HepG2 (cell line): ENCODE results near the gene NUDT2. TPM values are rescaled to one million over a fixed set of nuclear protein-coding genes. Genes with fewer than 3 reads are reported as not detected.
A peak's percentile ranks its signal among the peaks of the same experiment; 100 is the strongest.

Experiments
- ARHGAP35 ChIP-seq: sonication (generic); formaldehyde crosslinking; IDR thresholded peaks from 2 replicates; pipeline ENCODE4 v1.9.0; 2022; ENCODE audit warnings: mild to moderate bottlenecking, inconsistent platforms, moderate library complexity, missing genetic modification reagents, borderline replicate concordance
- ASH2L ChIP-seq: fragments of 300-600, 200-600 bp; sonication (generic); IDR thresholded peaks from 2 replicates; pipeline ENCODE4 v1.7.0; 2017; ENCODE audit warnings: low read depth, mild to moderate bottlenecking, moderate library complexity, mixed read lengths, low read length; ENCODE audit not compliant: insufficient read length
- CREM ChIP-seq, 2 experiments: sonication (generic) in 1 of 2; formaldehyde crosslinking in 1 of 2; IDR thresholded peaks; 2 replicates each; pipeline versions ENCODE4 v1.4.0 to v1.6.1; 2016 to 2020; ENCODE audit warnings: antibody characterized with exemption in 1 of 2, mild to moderate bottlenecking in 1 of 2, missing genetic modification reagents in 1 of 2
- GFI1 ChIP-seq: sonication (generic); formaldehyde crosslinking; IDR thresholded peaks from 2 replicates; pipeline ENCODE4 v1.5.0; 2020; ENCODE audit warnings: missing genetic modification reagents, mild to moderate bottlenecking, borderline replicate concordance
- HNF1A ChIP-seq, 2 experiments: sonication (generic) in 1 of 2; formaldehyde crosslinking in 1 of 2; IDR thresholded peaks; 2 replicates each; pipeline versions ENCODE4 v1.4.0 to v1.6.1; 2016 to 2020; ENCODE audit warnings: borderline replicate concordance in 1 of 2, low read depth in 1 of 2, mild to moderate bottlenecking in 1 of 2, missing genetic modification reagents in 1 of 2
- IRF9 ChIP-seq: sonication (generic); formaldehyde crosslinking; IDR thresholded peaks from 2 replicates; pipeline ENCODE4 v1.8.0; 2022; ENCODE audit warnings: missing genetic modification reagents, mild to moderate bottlenecking, borderline replicate concordance
- POLR2G ChIP-seq: fragments of 200-400 bp; formaldehyde crosslinking; IDR thresholded peaks from 2 replicates; pipeline ENCODE4 v1.6.1; 2018; ENCODE audit warnings: mild to moderate bottlenecking, low read depth, low read length, moderate library complexity
- SP5 ChIP-seq: IDR thresholded peaks from 2 replicates; pipeline ENCODE4 v1.6.1; 2016; ENCODE audit warnings: low read depth, borderline replicate concordance
- TCF12 ChIP-seq, 2 experiments: fragments of 450-650 bp in 1 of 2; sonication (generic) in 1 of 2; formaldehyde crosslinking in 1 of 2; IDR thresholded peaks; 2 replicates each; pipeline versions ENCODE4 v1.6.1 to v1.8.0; 2017 to 2022; ENCODE audit warnings: antibody characterized with exemption in 1 of 2, mild to moderate bottlenecking in 1 of 2, missing genetic modification reagents in 1 of 2, moderate library complexity in 1 of 2
- TOPORS ChIP-seq: sonication (generic); formaldehyde crosslinking; IDR thresholded peaks from 2 replicates; pipeline ENCODE4 v1.8.0; 2023; ENCODE audit warnings: mild to moderate bottlenecking, missing genetic modification reagents
- TSC22D2 ChIP-seq: sonication (generic); formaldehyde crosslinking; IDR thresholded peaks from 2 replicates; pipeline ENCODE4 v1.5.1; 2020; ENCODE audit warnings: missing genetic modification reagents, mild to moderate bottlenecking, borderline replicate concordance
- ZNF296 ChIP-seq: sonication (generic); formaldehyde crosslinking; conservative IDR thresholded peaks from 2 replicates; pipeline ENCODE4 v1.5.0; 2020; ENCODE audit warnings: mild to moderate bottlenecking, missing genetic modification reagents
- ZNF552 ChIP-seq: sonication (generic); formaldehyde crosslinking; IDR thresholded peaks from 2 replicates; pipeline ENCODE4 v1.9.0; 2022; ENCODE audit warnings: missing genetic modification reagents, mild to moderate bottlenecking, borderline replicate concordance
- ZNF574 ChIP-seq: sonication (generic); formaldehyde crosslinking; IDR thresholded peaks from 2 replicates; pipeline ENCODE4 v1.4.0; 2020; ENCODE audit warnings: missing genetic modification reagents
- ZNF577 ChIP-seq: sonication (generic); formaldehyde crosslinking; IDR thresholded peaks from 2 replicates; pipeline ENCODE4 v1.4.0; 2020; ENCODE audit warnings: mild to moderate bottlenecking, low read depth, missing genetic modification reagents, borderline replicate concordance
- ZNF619 ChIP-seq: sonication (generic); formaldehyde crosslinking; IDR thresholded peaks from 2 replicates; pipeline ENCODE4 v1.4.0; 2020; ENCODE audit warnings: mild to moderate bottlenecking, missing genetic modification reagents
- ZNF768 ChIP-seq: sonication (generic); formaldehyde crosslinking; IDR thresholded peaks from 2 replicates; pipeline ENCODE4 v1.4.0; 2020; ENCODE audit warnings: missing genetic modification reagents
- ZNF776 ChIP-seq: sonication (generic); formaldehyde crosslinking; IDR thresholded peaks from 2 replicates; pipeline ENCODE4 v1.4.0; 2020; ENCODE audit warnings: mild to moderate bottlenecking, missing genetic modification reagents
- polyA plus RNA-seq, 8 experiments: library from polyadenylated mRNA; depleted of rRNA in 3 of 8; stranded (reverse) in 7 of 8; unstranded in 1 of 8; fragments of >200 nt; fragmentation: Illumina TruSeq in 4 of 8; extraction: Trizol in 4 of 8; gene quantifications; 2 replicates each; pipeline versions ENCODE4 v1.2.1 to v1.2.3, GENCODE V29; 2011 to 2016; ENCODE audit warnings: low read depth in 4 of 8, missing spikeins in 1 of 8, mixed read lengths in 1 of 8; ENCODE audit not compliant: insufficient read depth in 1 of 8
- total RNA-seq, 5 experiments: library from RNA; depleted of rRNA; stranded (reverse); fragments of >200 nt; fragmentation: Illumina TruSeq; extraction: Trizol; gene quantifications; 2 replicates each; pipeline ENCODE4 v1.2.3, GENCODE V29; 2016; ENCODE audit warnings: low read depth in 1 of 5
- TF ChIP-seq, protein P1 (sequence below): IDR thresholded peaks from 2 replicates; pipeline ENCODE4 v1.6.1; 2018; ENCODE audit warnings: missing genetic modification reagents

Gene NUDT2
- total and polyA plus RNA-seq, 2 of the 13 experiments (the other 11 are each of a cell fraction or from before 2014, with no cell fraction given): 19.9 to 24.6 TPM

DNA sequence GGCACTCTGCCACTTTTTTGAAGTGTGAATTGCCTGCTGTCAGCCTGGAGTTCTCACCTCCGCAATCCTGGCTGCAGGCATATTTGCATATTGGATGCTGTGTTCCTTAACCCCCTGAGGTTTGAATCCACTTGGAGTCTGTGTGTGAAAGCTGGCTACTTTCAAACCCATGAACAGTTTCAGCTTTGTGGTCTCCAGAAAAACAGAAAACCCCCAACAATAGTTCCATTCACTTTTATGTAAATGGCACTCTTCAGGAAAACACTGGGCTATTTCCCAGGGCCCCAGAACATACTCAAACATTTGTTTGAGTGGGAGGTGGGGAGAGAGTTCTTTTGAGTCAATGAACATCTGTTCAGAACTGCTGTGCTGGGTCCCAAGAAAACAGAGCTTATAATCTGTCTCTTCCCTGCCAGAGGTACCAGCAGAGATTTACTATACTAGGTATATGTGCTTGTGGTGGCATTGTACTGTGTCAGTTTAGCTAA lies 5.0 kb downstream of the NUDT2 start (continued):
- TF ChIP-seq, protein P1, sequence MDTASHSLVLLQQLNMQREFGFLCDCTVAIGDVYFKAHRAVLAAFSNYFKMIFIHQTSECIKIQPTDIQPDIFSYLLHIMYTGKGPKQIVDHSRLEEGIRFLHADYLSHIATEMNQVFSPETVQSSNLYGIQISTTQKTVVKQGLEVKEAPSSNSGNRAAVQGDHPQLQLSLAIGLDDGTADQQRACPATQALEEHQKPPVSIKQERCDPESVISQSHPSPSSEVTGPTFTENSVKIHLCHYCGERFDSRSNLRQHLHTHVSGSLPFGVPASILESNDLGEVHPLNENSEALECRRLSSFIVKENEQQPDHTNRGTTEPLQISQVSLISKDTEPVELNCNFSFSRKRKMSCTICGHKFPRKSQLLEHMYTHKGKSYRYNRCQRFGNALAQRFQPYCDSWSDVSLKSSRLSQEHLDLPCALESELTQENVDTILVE: no peak
- TF ChIP-seq ZNF552 (CRISPR knock-in tag): no peak
- TF ChIP-seq ARHGAP35 (CRISPR knock-in tag): no peak
- TF ChIP-seq TCF12 (IDR thresholded peaks at IDR 0.05): no peak
- TF ChIP-seq TCF12 (CRISPR knock-in tag; IDR thresholded peaks at IDR 0.05): no peak
- peak; percentile 62; the same call in 1 of the 2 replicates for TF ChIP-seq GFI1 (CRISPR knock-in tag)
- TF ChIP-seq CREM (IDR thresholded peaks at IDR 0.05): peak; percentile 13; the same call in 1 of the 2 replicates
- no peak for TF ChIP-seq CREM (CRISPR knock-in tag; IDR thresholded peaks at IDR 0.05)
- TF ChIP-seq IRF9 (CRISPR knock-in tag): no peak
- TF ChIP-seq ZNF776 (CRISPR knock-in tag): no peak
- TF ChIP-seq ZNF768 (CRISPR knock-in tag): no peak
- no peak for TF ChIP-seq ZNF577 (CRISPR knock-in tag)
- no peak for TF ChIP-seq ZNF296 (CRISPR knock-in tag)
- TF ChIP-seq ASH2L: peak; percentile 9
- TF ChIP-seq ZNF619 (CRISPR knock-in tag): no peak
- no peak; the same call in 1 of the 2 replicates for TF ChIP-seq ZNF574 (CRISPR knock-in tag)
- 0 out of 2 replicates have a peak, but pooled peaks have one; percentile 22 for TF ChIP-seq POLR2G
- peak; percentile 58; the same call in 1 of the 2 replicates for TF ChIP-seq SP5 (CRISPR knock-in tag)
- TF ChIP-seq HNF1A (IDR thresholded peaks at IDR 0.05; ENCODE audit: low read depth): no peak
- peak; percentile 35; the same call in 1 of the 2 replicates for TF ChIP-seq HNF1A (CRISPR knock-in tag; IDR thresholded peaks at IDR 0.05; ENCODE audit: borderline replicate concordance)
- TF ChIP-seq TOPORS (CRISPR knock-in tag): no peak
- no peak for TF ChIP-seq TSC22D2 (CRISPR knock-in tag)
